Psoas muscle (tissue), 8 donors: ENCODE measurements around the gene KTI12. TPM values are rescaled to one million over a fixed set of nuclear protein-coding genes. Genes with fewer than 3 reads are reported as not detected.
"Not testable (repeated sequence)": the region's sequence is repeated elsewhere in the genome, so short reads cannot be mapped to it uniquely, and the experiment has no call there.

Experiments used
- ATAC-seq, 4 donors: fragments of 200-7000 bp; cut with Tn5 transposase; one replicate each; pipeline ENCODE4 v1.9.1; 2020; ENCODE audit warnings: moderate library complexity in 3 of 4, mild to moderate bottlenecking in 2 of 4
- DNase-seq, 2 donors: peaks; one replicate each; pipeline ENCODE4 v3.0.0-alpha.2; 2020
- H3K27ac ChIP-seq: fragments of 200-600 bp; one replicate; pipeline ENCODE4 v1.8.0; 2022
- H3K27me3 ChIP-seq, 3 donors: fragments of 200-600 bp in 1 of 3; one replicate each; pipeline versions ENCODE4 v1.6.1 to v1.8.0; 2013 to 2022; ENCODE audit warnings: low read length in 2 of 3, mild to moderate bottlenecking in 2 of 3, moderate library complexity in 1 of 3; ENCODE audit not compliant: insufficient read depth in 3 of 3
- H3K36me3 ChIP-seq, 2 donors: fragments of 200-600 bp in 1 of 2; one replicate each; pipeline versions ENCODE4 v1.6.1 to v1.8.0; 2013 to 2022; ENCODE audit warnings: low read depth in 1 of 2, mild to moderate bottlenecking in 1 of 2, moderate library complexity in 1 of 2; ENCODE audit not compliant: insufficient read depth in 1 of 2
- H3K4me1 ChIP-seq: fragments of 200-600 bp; one replicate; pipeline ENCODE4 v1.8.0; 2022
- H3K4me3 ChIP-seq: fragments of 200-600 bp; one replicate; pipeline ENCODE4 v1.8.0; 2022; ENCODE audit warnings: mild to moderate bottlenecking
- H3K9me3 ChIP-seq: fragments of 200-600 bp; one replicate; pipeline ENCODE4 v1.8.0; 2022
- WGBS, 3 donors: extraction: QIAGEN DNeasy Blood & Tissue Kit; methylation state at CpG; one replicate each; pipeline versions ENCODE4 v1.1.6 to v1.1.7; 2013; 5-methylcytosine and 5-hydroxymethylcytosine counted together
- intact Hi-C, 2 donors: fragments of 100-400 bp; cut with DNase I; formaldehyde crosslinking; loops; one replicate each; pipeline versions ENCODE4 v1.11.0 to v1.14.2; 2022
- polyA plus RNA-seq, 3 donors: library from polyadenylated mRNA; stranded (reverse); fragments of 200-250 nt; gene quantifications; one replicate each; pipeline ENCODE4 v1.2.3, GENCODE V29; 2013
- total RNA-seq, 4 donors: library from RNA; stranded (reverse); fragmentation: NEBNext Ultra II Directional in 2 of 4; extraction: Animal tissue kit (Norgen Biotek cat#: 25700) in 2 of 4; gene quantifications; one replicate each; pipeline versions ENCODE4 v1.2.1 to v1.2.4, GENCODE V29; 2021 to 2023
- TF ChIP-seq, protein P1 (sequence below): fragments of 200-600 bp; IDR thresholded peaks from one replicate; pipeline ENCODE4 v1.8.0; 2022; ENCODE audit warnings: antibody characterized with exemption
- donor health status: healthy with polysubstance abuse.
- donor health status: DM: no; HTN: no; CAD: no; lungs with moderate emphysema.
- donor health status: Bipolar disorder and iron deficiency.
- donor health status: healthy.
- donor health status: DM: yes; HTN: yes; CAD: no.
- donor health status: DM: no; HTN: no; CAD: no.
- donor health status: DM: no; HTN: no; CAD: no.
- donor health status: DM: yes; HTN: yes; CAD: no.

KTI12 gene
- total and polyA plus RNA-seq, 7 donors: 2.3 to 12.9 (median 5.3) TPM

GRCh38 chr1:52055066-52055865 lies 21.7 kb upstream of the KTI12 start, which contains the start of gene TXNDC12:
Gene TXNDC12 (minus strand): TSS chr1:52055191. CDS start chr1:52055096, 95 bp downstream.
- 0% methylated on average over 45 of the region's 45 CpGs for WGBS, 3 donors
- peak; percentile 82 to 89 for DNase-seq
- Histone ChIP-seq H3K36me3 (peaks cover 2 to 31% of the 10 kb centered on the region in 2 donors), H3K9me3 (no peaks in the 10 kb centered on the region), H3K4me3 (peak within 1 kb of the TSS; percentile 100), H3K27me3 (no peaks in the 10 kb centered on the region), H3K27ac (peak within 1 kb of the TSS; percentile 93), H3K4me1 (peaks cover 38% of the 10 kb centered on the region)
- intact Hi-C loops: loop anchor here in 1 of 2 donors (5.0 kb wide), 1 partner anchor 178 kb away; the partner anchor contains the start of gene NRDC
- peak; percentile 78 to 87 (median 80) for ATAC-seq
- TF ChIP-seq, protein P1, sequence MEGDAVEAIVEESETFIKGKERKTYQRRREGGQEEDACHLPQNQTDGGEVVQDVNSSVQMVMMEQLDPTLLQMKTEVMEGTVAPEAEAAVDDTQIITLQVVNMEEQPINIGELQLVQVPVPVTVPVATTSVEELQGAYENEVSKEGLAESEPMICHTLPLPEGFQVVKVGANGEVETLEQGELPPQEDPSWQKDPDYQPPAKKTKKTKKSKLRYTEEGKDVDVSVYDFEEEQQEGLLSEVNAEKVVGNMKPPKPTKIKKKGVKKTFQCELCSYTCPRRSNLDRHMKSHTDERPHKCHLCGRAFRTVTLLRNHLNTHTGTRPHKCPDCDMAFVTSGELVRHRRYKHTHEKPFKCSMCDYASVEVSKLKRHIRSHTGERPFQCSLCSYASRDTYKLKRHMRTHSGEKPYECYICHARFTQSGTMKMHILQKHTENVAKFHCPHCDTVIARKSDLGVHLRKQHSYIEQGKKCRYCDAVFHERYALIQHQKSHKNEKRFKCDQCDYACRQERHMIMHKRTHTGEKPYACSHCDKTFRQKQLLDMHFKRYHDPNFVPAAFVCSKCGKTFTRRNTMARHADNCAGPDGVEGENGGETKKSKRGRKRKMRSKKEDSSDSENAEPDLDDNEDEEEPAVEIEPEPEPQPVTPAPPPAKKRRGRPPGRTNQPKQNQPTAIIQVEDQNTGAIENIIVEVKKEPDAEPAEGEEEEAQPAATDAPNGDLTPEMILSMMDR: no peak

DNA sequence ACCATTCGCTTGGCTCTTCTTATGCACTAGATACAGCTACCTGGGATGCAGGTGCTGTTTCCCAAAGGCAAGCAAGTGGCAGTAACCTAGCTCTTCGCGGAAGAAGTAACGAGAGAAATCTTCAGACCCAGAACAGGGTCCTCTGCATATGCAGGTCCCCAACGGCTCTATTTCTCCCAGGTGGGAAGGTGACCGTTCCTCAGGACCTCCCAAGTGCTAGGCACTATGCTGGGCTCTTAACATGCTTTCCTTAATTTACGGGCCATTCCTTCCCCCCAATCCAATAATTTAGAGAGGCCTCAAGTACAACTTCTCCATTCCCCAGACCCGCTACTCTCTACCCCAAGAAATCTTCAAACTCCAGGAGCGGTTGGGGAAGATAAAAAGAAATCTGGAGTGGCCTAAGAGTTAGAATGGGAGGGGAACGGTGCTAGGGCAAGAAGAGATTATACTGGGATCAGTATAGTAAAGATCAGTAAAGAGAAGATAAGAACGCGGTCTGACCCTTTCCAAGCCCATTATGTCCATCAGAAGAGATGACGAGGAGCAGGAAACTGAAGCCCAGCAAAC lies 21.0 kb upstream of the KTI12 start:
- DNase-seq (no peak), ATAC-seq (no peak)
- TF ChIP-seq, protein P1: no peak
- no peaks in the 10 kb centered on the region for H3K27me3 ChIP-seq
- H3K4me3 ChIP-seq: peak overlapping the region; percentile 100
- intact Hi-C loops: loop anchor here in 1 of 2 donors (5.0 kb wide), 1 partner anchor 177 kb away; the partner anchor contains the start of gene NRDC
- H3K9me3 ChIP-seq: no peaks in the 10 kb centered on the region
- H3K27ac ChIP-seq: peak overlapping the region; percentile 93
- H3K4me1 ChIP-seq: peaks cover 33% of the 10 kb centered on the region
- peaks cover 2 to 24% of the 10 kb centered on the region in 2 donors for H3K36me3 ChIP-seq
- 4 to 5% (median 5%) methylated on average over 13 of the region's 13 CpGs for WGBS, 3 donors

GRCh38 chr1:52053862-52054261 lies 20.3 kb upstream of the KTI12 start:
- Histone ChIP-seq H3K4me1 (peaks cover 26% of the 10 kb centered on the region), H3K36me3 (peaks cover 2 to 23% of the 10 kb centered on the region in 2 donors), H3K27ac (no peak overlapping the region), H3K4me3 (peak overlapping the region; percentile 100), H3K9me3 (no peaks in the 10 kb centered on the region), H3K27me3 (no peaks in the 10 kb centered on the region)
- ATAC-seq (no peak), DNase-seq (no peak)
- TF ChIP-seq, protein P1: no peak
- WGBS, 3 donors: 92 to 95% (median 95%) methylated on average over 1 of the region's 1 CpG
- intact Hi-C loops: no loop called here

DNA sequence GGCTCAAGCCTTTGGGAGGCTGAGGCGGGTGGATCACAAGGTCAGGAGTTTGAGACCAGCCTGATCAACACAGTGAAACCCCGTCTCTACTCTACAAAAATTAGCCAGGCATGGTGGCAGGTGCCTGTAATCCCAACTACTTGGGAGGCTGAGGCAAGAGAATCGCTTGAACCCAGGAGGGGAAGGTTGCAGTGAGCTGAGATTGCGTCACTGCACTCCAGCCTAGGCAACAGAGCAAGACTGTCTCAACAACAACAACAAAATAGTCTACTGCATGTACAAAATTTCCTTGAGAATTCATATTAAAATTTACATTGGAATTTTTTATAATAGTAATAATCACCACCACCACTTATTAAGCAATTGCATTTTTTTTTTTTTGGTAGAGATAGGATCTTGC lies 15.7 kb upstream of the KTI12 start:
- DNase-seq, H3K27ac ChIP-seq, H3K9me3 ChIP-seq, ATAC-seq, H3K4me1 ChIP-seq, intact Hi-C loops, H3K4me3 ChIP-seq, H3K27me3 ChIP-seq: not testable (repeated sequence)
- 95 to 99% (median 96%) methylated on average over 4 of the region's 4 CpGs for WGBS, 3 donors
- H3K36me3 ChIP-seq: peaks cover 2 to 23% of the 10 kb centered on the region in 2 donors

GRCh38 chr1:52045666-52046195 lies 12.1 kb upstream of the KTI12 start:
- WGBS, 3 donors: 94 to 97% (median 96%) methylated on average over 4 of the region's 4 CpGs
- intact Hi-C loops, H3K27me3 ChIP-seq, H3K4me3 ChIP-seq, H3K27ac ChIP-seq, DNase-seq, H3K9me3 ChIP-seq, ATAC-seq, H3K4me1 ChIP-seq: not testable (repeated sequence)
- peaks cover 0 to 10% of the 10 kb centered on the region in 2 donors for H3K36me3 ChIP-seq
